Fibroblast of the aortic adventitia (primary cell): ENCODE measurements around the gene SLC38A2. TPM values are rescaled to one million over a fixed set of nuclear protein-coding genes. Genes with fewer than 3 reads are reported as not detected.

Source experiments
- DNase-seq: peaks from one replicate; pipeline ENCODE4 v3.0.0-alpha.2; 2010; ENCODE audit warnings: low read depth
- H3K4me3 ChIP-seq: 2 replicates; pipeline ENCODE4 v1.5.1; 2011; ENCODE audit warnings: low read depth, mild to moderate bottlenecking, control low read depth, low read length, moderate library complexity
- total RNA-seq: library from RNA; depleted of rRNA; stranded (reverse); fragments of >200 nt; gene quantifications from 2 replicates; pipeline ENCODE4 v1.2.3, GENCODE V29; 2012; ENCODE audit warnings: low replicate concordance
- TF ChIP-seq, protein P1 (sequence below): IDR thresholded peaks from 2 replicates; pipeline ENCODE4 v1.5.1; 2011; ENCODE audit warnings: mild to moderate bottlenecking, low read length, control low read depth, inconsistent platforms; ENCODE audit not compliant: insufficient read depth

Gene SLC38A2
- total RNA-seq, 1 donor = 1,239 TPM

DNA sequence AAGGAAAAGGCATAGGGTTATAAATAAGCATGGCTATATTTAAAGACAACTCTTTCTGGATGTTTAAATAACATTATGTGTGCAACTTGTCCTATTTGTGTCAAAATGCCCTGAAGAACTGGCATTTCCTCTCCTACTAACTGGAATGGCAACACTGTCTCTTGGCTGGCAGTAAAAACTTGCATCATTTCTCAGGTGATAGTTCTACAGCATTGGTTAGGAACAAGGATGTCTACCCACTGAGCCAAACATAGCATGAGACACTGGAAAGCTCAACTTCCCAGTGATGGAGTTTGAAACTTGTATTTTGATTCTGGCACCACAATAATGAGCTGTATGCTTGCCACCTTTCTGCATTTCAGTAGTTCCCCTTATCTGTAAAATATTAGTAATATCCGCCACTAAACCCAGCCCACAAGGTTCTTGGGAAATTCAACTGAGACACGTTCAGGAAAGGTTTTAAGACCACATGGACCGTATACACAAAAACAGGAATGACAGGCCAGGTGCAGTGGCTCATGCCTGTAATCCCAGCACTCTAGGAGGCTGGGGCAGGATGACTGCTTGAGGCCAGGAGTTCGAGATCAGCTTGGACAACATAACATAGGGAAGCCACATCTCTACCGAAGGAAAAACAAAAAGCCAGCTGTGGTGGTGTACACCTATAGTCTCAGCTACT, 5.1 kb downstream of the SLC38A2 start:
- TF ChIP-seq, protein P1, sequence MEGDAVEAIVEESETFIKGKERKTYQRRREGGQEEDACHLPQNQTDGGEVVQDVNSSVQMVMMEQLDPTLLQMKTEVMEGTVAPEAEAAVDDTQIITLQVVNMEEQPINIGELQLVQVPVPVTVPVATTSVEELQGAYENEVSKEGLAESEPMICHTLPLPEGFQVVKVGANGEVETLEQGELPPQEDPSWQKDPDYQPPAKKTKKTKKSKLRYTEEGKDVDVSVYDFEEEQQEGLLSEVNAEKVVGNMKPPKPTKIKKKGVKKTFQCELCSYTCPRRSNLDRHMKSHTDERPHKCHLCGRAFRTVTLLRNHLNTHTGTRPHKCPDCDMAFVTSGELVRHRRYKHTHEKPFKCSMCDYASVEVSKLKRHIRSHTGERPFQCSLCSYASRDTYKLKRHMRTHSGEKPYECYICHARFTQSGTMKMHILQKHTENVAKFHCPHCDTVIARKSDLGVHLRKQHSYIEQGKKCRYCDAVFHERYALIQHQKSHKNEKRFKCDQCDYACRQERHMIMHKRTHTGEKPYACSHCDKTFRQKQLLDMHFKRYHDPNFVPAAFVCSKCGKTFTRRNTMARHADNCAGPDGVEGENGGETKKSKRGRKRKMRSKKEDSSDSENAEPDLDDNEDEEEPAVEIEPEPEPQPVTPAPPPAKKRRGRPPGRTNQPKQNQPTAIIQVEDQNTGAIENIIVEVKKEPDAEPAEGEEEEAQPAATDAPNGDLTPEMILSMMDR = no peak
- H3K4me3 ChIP-seq = peak overlapping the region; percentile 96
- peak; percentile 55 for DNase-seq

DNA sequence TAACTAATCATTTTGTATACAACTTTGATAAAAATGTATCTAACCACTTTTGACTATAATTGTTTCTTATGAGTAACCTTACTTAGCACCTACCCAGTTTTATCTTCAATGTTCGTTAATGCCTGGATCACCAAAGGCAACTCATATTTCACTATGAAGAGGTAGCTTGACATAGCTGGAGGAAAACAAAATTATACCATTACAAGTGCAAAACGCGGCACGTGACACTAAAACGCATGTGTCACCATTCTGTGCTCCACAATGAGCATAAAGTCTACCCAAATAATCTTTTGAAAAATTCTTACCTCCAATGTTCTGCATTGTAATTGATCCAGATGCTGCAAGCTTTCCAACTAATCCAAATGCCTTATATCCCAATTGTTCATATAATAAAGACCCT, 5.8 kb downstream of the SLC38A2 start:
- DNase-seq = no peak
- TF ChIP-seq, protein P1 = no peak
- peak overlapping the region; percentile 96 for H3K4me3 ChIP-seq

DNA sequence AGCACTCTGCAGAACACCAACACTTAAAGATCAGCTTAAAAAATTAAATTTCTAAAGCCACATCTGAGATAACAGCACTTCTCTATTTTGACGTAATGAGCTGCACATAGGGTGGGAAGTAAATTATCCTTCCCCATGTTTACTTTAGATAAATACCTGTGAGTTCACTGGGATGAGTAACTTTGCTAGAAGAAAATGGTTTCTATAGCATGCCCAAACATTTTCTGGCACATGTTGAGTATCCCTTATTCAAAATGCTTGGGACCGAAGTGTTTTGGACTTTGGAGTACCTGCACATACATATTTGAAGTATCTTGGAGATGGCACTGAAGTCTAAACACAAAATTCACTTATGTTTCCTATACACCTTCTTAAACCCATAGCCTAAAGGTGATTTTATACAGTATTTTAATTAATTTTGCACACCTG, 6.6 kb downstream of the SLC38A2 start:
- peak; percentile 42 for DNase-seq
- peak overlapping the region; percentile 96 for H3K4me3 ChIP-seq
- TF ChIP-seq, protein P1 = no peak

DNA sequence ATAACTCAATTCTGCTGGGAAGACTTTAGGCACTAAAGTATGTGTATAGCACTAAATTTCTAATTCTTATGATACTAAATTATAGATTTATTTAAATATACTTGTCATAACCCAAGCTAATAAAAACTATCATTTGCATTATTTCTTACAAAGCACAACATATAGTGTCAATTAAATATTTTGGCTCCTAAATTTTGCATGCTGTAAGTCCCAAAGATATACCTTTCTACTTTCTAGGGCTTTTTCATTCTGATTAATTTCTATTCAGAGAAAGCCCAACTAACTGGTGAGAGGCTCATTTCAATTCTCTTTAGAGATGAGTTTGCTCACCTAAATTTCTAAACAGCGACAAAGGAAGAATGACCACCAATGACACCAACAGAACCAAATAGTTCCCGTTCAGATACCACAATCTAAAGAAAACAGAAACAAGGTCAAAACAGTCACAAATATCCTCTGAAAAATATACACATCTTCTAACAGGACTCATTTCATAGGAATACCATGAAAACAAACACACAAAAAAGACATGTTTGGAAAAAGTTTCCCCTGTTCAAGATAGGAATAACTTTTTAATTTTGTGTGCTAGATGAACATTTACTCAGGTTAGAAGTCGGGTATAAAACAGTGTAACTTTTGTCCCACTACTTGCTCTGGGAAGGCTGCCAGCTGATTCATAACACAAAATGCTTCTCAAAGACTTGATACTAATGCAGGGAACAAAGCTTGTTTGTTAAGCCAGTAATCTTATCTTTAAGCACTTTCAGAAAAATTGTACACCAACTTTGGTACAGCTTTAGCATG, 7.6 kb downstream of the SLC38A2 start:
- peak overlapping the region; percentile 96 for H3K4me3 ChIP-seq
- TF ChIP-seq, protein P1 = no peak
- DNase-seq = peak; percentile 86

DNA sequence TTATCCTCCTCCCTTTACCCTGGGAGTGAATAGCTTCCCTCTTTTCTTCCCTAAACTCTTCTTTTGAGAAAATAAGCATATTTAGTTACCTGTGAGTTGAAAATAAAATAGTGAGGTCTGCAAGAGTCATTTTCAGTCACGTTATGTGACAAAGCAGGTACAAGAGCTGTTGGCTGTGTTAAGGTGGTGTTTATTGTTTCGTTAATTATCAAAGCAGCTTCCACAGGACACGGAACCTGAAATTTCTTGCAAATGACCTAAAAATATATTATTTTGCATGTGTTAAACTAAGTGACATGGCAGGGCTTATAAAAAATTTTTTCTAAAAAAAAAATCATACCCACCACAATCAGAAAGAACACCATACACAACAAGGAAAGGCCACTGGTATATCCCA, 8.3 kb downstream of the SLC38A2 start:
- H3K4me3 ChIP-seq = peak overlapping the region; percentile 96
- DNase-seq = no peak

DNA sequence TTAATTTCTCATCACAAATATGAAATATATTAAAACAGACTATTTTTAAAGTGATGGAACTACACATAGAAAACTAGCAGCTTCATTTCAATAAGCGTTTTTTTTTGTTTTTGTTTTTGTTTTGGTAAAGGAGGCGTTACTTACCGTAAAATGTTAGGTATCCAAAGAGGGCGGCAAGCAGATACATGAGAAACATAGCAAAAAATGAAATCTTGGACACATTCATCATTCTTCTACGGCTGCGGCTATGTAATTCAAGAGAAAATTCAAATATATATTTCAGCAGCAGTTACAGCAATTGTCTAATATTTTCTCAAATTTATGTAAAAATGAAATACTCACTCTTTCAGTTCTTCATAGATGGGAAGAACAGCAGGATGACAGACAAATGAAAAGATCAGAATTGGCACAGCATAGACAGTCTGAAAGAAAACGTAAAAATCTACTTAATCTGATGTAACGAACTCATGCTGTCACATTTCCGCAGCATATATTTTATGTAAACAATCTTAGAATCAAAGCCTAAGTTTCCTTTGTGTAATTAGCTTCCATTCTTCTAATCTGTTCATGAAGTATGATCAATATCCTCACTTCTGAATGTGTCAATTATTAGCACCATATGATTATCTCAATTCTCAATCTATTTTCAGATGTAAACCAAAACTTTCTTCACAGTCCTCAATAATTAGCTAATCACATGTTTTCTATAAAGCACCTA, 8.8 kb downstream of the SLC38A2 start:
- peak overlapping the region; percentile 50 for H3K4me3 ChIP-seq

More for the DNA sequence above, 8.3 kb downstream of the SLC38A2 start:
- TF ChIP-seq, protein P1 = no peak

More for the DNA sequence above, 8.8 kb downstream of the SLC38A2 start:
- TF ChIP-seq, protein P1 = no peak
- no peak for DNase-seq
